Mucosa of rectum (tissue), 2 donors: ENCODE data around the gene ENO2.
"Not testable (repeated sequence)": the region's sequence is repeated elsewhere in the genome, so short reads cannot be mapped to it uniquely, and the experiment has no call there.

Experiments
- H3K27ac ChIP-seq, 2 donors: one replicate each; pipeline ENCODE4 v1.7.0; 2013; ENCODE audit warnings: inconsistent platforms in 2 of 2, low read depth in 2 of 2, low read length in 2 of 2
- H3K27me3 ChIP-seq, 2 donors: one replicate each; pipeline ENCODE4 v1.7.0; 2013; ENCODE audit warnings: low read length in 2 of 2; ENCODE audit not compliant: control insufficient read depth in 2 of 2, insufficient read depth in 2 of 2
- H3K36me3 ChIP-seq, 2 donors: one replicate each; pipeline ENCODE4 v1.7.0; 2013; ENCODE audit warnings: low read length in 2 of 2; ENCODE audit not compliant: control insufficient read depth in 2 of 2, insufficient read depth in 2 of 2
- H3K4me1 ChIP-seq, 2 donors: one replicate each; pipeline ENCODE4 v1.7.0; 2013; ENCODE audit warnings: low read length in 2 of 2, mild to moderate bottlenecking in 1 of 2; ENCODE audit not compliant: control insufficient read depth in 2 of 2, insufficient read depth in 2 of 2
- H3K4me3 ChIP-seq, 2 donors: one replicate each; pipeline ENCODE4 v1.7.0; 2013; ENCODE audit warnings: low read length in 2 of 2
- H3K9ac ChIP-seq, 2 donors: one replicate each; pipeline ENCODE4 v1.7.0; 2013; ENCODE audit warnings: low read length in 2 of 2, low read depth in 1 of 2, mild to moderate bottlenecking in 1 of 2
- H3K9me3 ChIP-seq, 2 donors: one replicate each; pipeline ENCODE4 v1.7.0; 2013; ENCODE audit warnings: low read length in 2 of 2; ENCODE audit not compliant: control insufficient read depth in 2 of 2
- donor health status: healthy.
- donor health status: Normal muscosa, but diverticular disease.

ENO2 gene

GRCh38 chr12:6914246-6914946 is at the start of gene ENO2:
Gene ENO2, plus strand, starts transcription at chr12:6914580. Its CDS starts 1,253 bp downstream, at chr12:6915833.
- H3K4me3 ChIP-seq: peak within 1 kb of the TSS; percentile 63 to 73
- H3K9me3 ChIP-seq: no peaks in the 10 kb centered on the region
- peak within 1 kb of the TSS; percentile 49 to 57 for H3K9ac ChIP-seq
- peaks cover 5 to 20% of the 10 kb centered on the region in 2 donors for H3K27me3 ChIP-seq
- peak within 1 kb of the TSS; percentile 61 to 74 for H3K27ac ChIP-seq
- H3K4me1 ChIP-seq: peaks cover 7 to 8% of the 10 kb centered on the region in 2 donors
- peaks cover 0 to 3% of the 10 kb centered on the region in 2 donors for H3K36me3 ChIP-seq

GRCh38 chr12:6865307-6865706 is 49.1 kb upstream of the ENO2 start:
- H3K9me3 ChIP-seq, H3K27ac ChIP-seq, H3K4me3 ChIP-seq, H3K9ac ChIP-seq, H3K27me3 ChIP-seq: not testable (repeated sequence)
- Histone ChIP-seq H3K36me3 (peaks cover 31 to 54% of the 10 kb centered on the region in 2 donors), H3K4me1 (peaks cover 25 to 27% of the 10 kb centered on the region in 2 donors)

- no peaks in the 10 kb centered on the region for H3K9me3 ChIP-seq
- peaks cover 34 to 54% of the 10 kb centered on the region in 2 donors for H3K36me3 ChIP-seq
- peak overlapping the region; percentile 59 to 78 for H3K4me3 ChIP-seq
- peak overlapping the region; percentile 65 to 88 for H3K9ac ChIP-seq
- no peaks in the 10 kb centered on the region for H3K27me3 ChIP-seq
- peaks cover 33 to 36% of the 10 kb centered on the region in 2 donors for H3K4me1 ChIP-seq
- H3K27ac ChIP-seq: peak overlapping the region; percentile 81 to 96
These were observed 48.0 kb upstream of the ENO2 start for GRCh38 chr12:6866163-6866919.

GRCh38 chr12:6866920-6867412 is 47.4 kb upstream of the ENO2 start:
- H3K9me3 ChIP-seq: no peaks in the 10 kb centered on the region
- H3K4me3 ChIP-seq: peak overlapping the region; percentile 59 to 78
- peak overlapping the region; percentile 65 to 88 for H3K9ac ChIP-seq
- H3K27ac ChIP-seq: peak overlapping the region; percentile 81 to 96
- peaks cover 39 to 42% of the 10 kb centered on the region in 2 donors for H3K4me1 ChIP-seq
- H3K27me3 ChIP-seq: no peaks in the 10 kb centered on the region
- peaks cover 31 to 48% of the 10 kb centered on the region in 2 donors for H3K36me3 ChIP-seq

- Histone ChIP-seq H3K4me1 (peaks cover 42 to 46% of the 10 kb centered on the region in 2 donors), H3K36me3 (peaks cover 31 to 42% of the 10 kb centered on the region in 2 donors)
These were observed 46.8 kb upstream of the ENO2 start, which contains the start of gene TPI1 for GRCh38 chr12:6867413-6868210. Gene TPI1, plus strand, starts transcription at chr12:6867531. Its CDS starts 36 bp downstream, at chr12:6867567.

GRCh38 chr12:6868211-6869048 is 46.0 kb upstream of the ENO2 start:
- Histone ChIP-seq H3K36me3 (peaks cover 25 to 34% of the 10 kb centered on the region in 2 donors), H3K9ac (peak overlapping the region; percentile 81 to 96), H3K4me3 (peak overlapping the region; percentile 69 to 90), H3K27me3 (no peaks in the 10 kb centered on the region), H3K27ac (peak overlapping the region; percentile 95 to 96), H3K4me1 (peaks cover 42 to 49% of the 10 kb centered on the region in 2 donors), H3K9me3 (no peaks in the 10 kb centered on the region)

More at GRCh38 chr12:6867413-6868210, 46.8 kb upstream of the ENO2 start, which contains the start of gene TPI1:
- Histone ChIP-seq H3K4me3 (peak within 1 kb of the TSS; percentile 69 to 90), H3K27ac (peak within 1 kb of the TSS; percentile 95 to 96), H3K27me3 (no peaks in the 10 kb centered on the region), H3K9me3 (no peaks in the 10 kb centered on the region), H3K9ac (peak within 1 kb of the TSS; percentile 88 to 96)

GRCh38 chr12:6869049-6870021 is 45.0 kb upstream of the ENO2 start:
- H3K9me3 ChIP-seq: no peaks in the 10 kb centered on the region
- peaks cover 47 to 55% of the 10 kb centered on the region in 2 donors for H3K4me1 ChIP-seq
- H3K27me3 ChIP-seq: no peaks in the 10 kb centered on the region
- peak overlapping the region; percentile 32 to 96 for H3K9ac ChIP-seq
- H3K27ac ChIP-seq: peak overlapping the region; percentile 32 to 95
- H3K4me3 ChIP-seq: peak overlapping the region; percentile 69 to 90
- H3K36me3 ChIP-seq: peaks cover 25 to 27% of the 10 kb centered on the region in 2 donors

- not testable (repeated sequence) for H3K27me3 ChIP-seq, H3K9ac ChIP-seq, H3K9me3 ChIP-seq, H3K4me3 ChIP-seq, H3K27ac ChIP-seq
- Histone ChIP-seq H3K36me3 (peaks cover 19 to 20% of the 10 kb centered on the region in 2 donors), H3K4me1 (peaks cover 47 to 55% of the 10 kb centered on the region in 2 donors)
These were observed 44.1 kb upstream of the ENO2 start for GRCh38 chr12:6870304-6870703.
